ENCODE measurements around the gene VPS37B.
"Not testable (repeated sequence)": the region's sequence is repeated elsewhere in the genome, so short reads cannot be mapped to it uniquely, and the experiment has no call there.

VPS37B gene, protein sequence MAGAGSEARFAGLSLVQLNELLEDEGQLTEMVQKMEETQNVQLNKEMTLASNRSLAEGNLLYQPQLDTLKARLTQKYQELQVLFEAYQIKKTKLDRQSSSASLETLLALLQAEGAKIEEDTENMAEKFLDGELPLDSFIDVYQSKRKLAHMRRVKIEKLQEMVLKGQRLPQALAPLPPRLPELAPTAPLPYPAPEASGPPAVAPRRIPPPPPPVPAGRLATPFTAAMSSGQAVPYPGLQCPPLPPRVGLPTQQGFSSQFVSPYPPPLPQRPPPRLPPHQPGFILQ

DNA sequence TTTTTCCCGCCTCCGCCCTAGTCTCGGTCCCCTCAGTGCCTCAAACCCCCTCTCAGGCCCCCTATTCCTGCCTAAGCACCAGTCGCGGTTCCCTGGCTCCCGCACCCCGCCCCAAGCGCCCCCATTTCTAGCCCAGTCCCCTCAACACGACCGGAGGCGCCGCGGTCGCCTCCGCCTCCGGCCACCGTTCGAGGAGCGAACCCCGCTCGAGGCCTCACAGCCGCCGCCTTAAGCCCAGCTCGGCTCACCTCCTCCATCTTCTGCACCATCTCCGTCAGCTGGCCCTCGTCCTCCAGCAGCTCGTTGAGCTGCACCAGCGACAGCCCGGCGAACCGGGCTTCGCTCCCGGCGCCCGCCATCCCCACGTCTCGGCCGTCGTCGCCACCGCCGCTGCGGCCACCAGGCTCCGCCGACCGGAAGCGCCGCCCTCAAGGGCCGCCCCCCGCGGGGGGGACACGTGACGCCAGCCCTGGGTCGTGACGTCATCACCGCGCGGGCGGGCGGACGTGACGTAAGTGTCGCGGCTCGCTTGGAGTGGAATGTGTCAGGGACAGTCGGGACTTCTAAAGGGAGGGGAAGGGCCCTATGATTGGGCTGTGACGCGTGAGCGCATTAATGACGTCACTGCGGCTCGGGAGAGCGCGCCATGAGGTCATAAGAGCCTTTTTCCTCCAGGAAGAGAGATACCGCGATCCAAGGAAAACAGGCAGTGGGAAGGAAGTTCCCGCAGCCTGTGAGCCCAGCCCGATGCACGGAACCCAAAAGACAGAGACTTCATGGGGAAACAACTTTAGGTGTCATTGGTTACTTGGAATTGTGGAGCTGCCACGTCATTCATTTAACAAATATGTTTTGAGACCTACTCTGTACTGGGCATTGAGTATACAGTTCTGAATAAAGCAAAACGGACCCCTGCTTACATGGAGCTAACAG, at the start of gene VPS37B:
Gene VPS37B, minus strand, starts transcription at position 421 of the 933 bp plus-strand sequence. Its CDS starts 62 bp downstream, at position 359.
- DNase-seq: peak; percentile 27 to 48

GRCh38 chr12:122944605-122945592, 49.0 kb upstream of the VPS37B start:
- DNase-seq: no peak

GRCh38 chr12:122943196-122943595, 47.3 kb upstream of the VPS37B start:
- DNase-seq: no peak

- no peak for DNase-seq
Measured at GRCh38 chr12:122942637-122943036, 46.7 kb upstream of the VPS37B start.

- DNase-seq: not testable (repeated sequence)
Measured at GRCh38 chr12:122941351-122941750, 45.4 kb upstream of the VPS37B start.

GRCh38 chr12:122939125-122939524, 43.2 kb upstream of the VPS37B start:
- no peak for DNase-seq

DNA sequence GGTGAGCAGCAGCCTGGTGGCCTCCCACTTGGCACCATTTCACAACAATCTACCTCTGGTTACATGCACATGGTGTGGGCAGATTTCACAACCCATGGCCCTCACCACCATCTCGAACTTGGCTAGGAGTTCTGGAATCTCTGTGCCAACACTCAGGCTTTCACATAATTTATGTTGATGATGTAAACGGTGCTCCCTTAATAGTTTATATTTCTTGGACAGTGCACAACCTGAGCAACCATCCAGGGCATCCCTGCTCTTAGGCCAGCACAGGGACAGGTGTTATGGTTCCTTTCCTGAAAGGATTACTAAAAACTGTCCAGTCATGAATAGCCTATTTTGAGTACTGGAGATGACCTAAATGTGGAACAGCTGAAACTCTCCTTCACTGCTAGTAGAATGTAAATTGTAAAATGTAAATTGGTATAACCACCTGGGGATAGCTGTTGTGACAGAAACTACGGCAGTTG, 41.7 kb upstream of the VPS37B start:
- no peak for DNase-seq

DNA sequence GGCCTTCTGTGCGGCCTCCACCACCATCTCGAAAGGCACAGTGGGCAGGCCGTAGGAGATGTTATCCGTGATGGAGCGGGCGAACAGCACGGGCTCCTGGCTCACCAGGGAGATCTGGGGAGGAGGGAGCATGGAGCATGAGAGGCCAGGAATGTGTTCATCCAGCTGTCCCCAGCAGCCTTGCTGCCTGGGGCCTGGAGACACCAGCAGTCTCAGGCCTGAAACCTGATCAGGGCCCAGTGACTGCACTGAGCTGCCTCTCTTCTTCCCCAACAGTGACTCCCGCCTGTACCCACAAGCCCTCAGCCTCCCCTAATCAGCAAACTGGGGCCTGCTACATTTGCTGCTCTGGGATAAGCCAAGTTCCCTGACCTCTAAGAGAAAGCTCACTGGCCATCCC, 39.4 kb upstream of the VPS37B start:
- DNase-seq: no peak

GRCh38 chr12:122934722-122935121, 38.8 kb upstream of the VPS37B start:
- DNase-seq: no peak

DNA sequence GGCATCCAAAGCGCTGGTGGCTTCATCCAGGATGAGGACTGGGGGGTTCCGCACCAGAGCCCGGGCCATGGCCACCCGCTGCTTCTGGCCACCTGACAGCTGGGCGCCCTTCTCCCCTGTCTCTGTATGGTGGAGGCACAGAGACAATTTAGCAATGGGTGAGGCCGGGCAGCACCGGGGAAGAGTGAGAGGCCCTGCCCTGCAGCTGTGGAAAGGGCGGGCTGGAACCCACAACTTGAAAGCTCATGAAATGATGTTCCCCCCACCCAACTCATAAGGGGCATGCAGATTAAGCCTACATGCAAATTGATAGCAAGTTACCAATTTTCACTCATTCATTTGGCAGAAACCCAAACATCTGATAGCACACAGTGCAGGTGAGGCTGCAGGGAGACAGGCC, 36.3 kb upstream of the VPS37B start:
- DNase-seq: no peak

DNA sequence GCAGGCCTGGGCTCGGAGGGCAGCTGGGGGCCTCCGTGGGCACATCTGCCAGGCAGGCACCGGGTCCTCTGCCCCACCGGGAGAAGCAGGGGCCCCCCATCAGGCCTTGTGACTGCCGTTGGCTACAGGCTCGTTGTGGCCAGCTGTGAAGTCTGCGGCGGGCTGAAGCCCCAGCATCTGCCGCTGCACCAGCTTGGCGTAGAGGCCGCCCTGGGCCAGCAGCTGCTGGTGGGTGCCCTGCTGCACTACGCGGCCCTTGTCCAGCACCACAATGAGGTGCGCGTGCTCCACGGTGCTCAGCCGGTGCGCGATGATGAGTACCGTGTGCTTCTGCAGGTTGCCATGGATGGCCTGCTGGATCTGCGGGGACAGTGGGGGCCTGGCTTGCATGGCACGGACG, 33.9 kb upstream of the VPS37B start:
- DNase-seq: no peak

DNA sequence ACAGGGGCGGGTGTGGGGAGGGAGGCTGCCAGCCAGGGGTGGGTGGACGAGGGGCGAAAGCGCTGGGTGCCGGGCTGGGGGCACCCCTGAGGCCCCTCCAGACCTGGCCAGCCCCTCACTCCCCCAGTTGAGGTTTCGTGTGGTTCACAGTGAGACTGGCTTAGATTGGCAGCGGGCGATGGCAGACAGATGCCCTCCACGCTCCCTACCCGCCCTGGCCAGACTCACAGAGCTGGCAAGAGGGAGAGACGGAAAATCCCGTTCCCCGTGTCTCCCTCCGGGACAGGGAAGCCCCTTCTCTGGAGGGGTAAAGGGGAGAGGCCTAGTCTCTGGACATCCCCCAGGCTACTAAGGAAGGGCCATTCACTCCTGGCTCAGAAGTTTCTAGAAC, 33.2 kb upstream of the VPS37B start:
- no peak for DNase-seq

GRCh38 chr12:122928404-122929147, 32.7 kb upstream of the VPS37B start:
- DNase-seq: no peak

DNA sequence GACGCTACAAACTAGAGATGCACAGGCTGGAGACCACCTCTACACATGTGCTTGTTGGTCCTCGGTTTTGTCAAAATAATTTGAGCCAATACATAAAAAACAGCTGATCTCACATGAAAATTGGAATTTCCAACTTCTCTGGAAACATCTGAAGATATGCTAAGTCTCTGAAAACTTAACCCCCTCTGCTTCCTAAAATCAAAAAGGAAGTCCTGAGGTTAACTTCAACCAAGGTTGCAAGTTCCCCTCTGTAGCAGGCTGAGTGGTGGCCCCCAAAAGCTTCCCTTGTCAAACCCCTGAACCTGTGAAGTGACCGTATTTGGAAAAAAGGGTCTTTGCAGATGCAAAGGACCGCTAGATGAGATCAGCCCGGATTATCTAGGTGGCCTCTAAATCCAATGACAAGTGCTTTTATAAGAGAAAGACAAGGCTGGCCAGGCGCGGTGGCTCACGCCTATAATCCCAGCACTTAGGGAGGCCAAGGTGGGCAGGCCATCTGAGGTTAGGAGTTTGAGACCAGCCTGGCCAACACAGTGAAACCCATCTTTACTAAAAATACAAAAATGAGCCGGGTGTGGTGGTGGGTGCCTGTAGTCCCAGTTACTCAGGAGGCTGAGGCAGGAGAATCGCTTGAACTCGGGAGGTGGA, 32.0 kb upstream of the VPS37B start:
- peak; percentile 17 to 21 for DNase-seq

GRCh38 chr12:122921917-122922316, 26.0 kb upstream of the VPS37B start:
- DNase-seq: no peak

- no peak for DNase-seq
Measured at GRCh38 chr12:122920687-122921086, 24.8 kb upstream of the VPS37B start.

DNA sequence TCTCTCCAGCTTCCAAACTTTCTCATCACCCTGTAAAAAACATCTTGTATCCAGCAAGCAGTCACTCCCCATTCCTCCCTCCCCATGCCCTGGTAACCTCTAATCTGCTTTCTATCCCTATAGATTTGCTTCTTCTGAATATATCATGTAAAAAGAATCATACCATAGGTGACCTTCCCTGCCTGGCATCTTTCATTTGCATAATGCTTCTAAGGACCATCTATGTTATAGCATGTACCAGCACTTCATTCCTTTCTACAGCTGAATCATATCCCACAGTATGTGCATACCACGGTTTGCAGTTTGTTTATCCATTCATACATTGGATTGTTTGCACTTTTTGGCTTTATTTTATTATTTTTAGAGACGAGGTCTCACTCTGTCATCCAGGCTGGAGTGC, 22.9 kb upstream of the VPS37B start:
- DNase-seq: no peak

DNA sequence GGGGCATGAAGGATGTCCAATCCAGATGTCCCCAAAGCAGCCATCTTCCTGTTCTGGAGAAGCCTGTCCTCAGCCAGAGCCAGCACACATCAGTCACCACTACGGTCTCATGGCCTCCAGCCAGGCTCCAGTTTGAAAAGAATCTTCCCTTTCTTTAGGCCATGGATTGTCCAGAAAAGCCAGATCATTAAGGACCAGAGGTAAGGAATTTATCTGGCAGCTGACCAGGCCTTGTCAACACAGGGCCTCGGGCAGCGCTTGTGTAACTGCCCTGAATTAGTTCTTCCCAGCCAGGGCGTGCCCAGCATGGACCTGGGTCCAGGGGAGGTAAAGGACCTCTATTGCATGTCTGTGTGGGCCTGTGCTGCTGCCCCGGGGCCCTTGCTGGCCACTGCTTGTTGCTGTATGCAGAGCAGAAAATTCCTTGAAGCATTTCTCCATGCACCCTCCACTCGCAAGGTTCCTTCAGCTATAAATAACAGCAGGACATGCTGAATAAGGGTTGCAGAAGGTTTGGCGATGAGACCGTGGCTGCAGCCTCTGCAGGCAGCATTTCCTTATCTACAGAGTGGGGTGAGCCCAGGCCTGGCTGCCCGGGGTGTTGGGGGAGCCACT, 21.7 kb upstream of the VPS37B start:
- DNase-seq: no peak

DNA sequence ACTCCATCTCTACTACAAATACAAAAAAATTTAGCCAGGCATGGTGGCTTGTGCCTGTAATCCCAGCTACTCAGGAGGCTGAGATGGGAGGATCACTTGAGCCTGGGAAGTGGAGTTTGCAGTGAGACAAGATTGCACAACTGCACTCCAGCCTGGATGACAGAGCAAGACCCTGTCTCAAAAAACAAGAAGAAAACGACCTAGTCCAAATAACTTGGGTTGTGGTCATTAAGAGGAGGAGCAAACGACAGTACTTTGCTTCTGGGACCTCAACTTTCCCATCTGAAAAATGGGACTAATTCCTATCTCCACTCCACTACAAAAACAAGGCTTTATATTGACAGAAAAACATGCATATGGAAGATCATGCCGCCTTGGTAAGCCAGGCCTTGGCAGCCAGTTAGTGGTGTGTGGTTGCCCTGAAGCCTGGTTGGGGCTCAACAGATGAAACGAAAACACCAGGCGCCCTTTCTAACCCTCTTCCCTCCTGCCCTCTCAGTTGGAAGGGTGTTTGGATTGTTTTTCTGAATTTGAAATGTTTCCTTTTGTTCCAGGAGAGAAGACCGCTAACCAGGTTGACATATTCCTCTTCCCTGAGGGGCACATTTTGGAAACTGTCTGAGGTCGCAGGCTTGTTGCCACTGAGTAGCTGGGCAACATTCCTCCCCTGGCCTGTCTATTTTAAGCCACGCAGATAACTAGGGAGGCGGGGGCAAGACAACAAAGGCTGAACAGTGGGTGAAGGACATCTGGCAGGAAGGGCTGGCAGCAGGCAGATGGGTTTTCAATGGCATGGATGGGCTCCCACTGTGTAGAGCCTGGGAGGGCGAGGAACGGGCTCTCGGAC, 13.7 kb upstream of the VPS37B start:
- no peak for DNase-seq

- no peak for DNase-seq
Measured at GRCh38 chr12:122908915-122909314, 13.0 kb upstream of the VPS37B start.

Measured in Kasumi-1 (cell line).